Bone marrow (tissue), 2 donors: ENCODE measurements around the gene KRTAP4-9.
"Not testable (repeated sequence)": the region's sequence is repeated elsewhere in the genome, so short reads cannot be mapped to it uniquely, and the experiment has no call there.

ENCODE experiments used
- DNase-seq, 2 donors: peaks; one replicate each; lab custom pipeline; 2025; lab: John Stamatoyannopoulos, UW

Gene KRTAP4-9

GRCh38 chr17:41105347-41105746, at the start of gene KRTAP4-9:
KRTAP4-9 (plus strand) TSS chr17:41105389; CDS start chr17:41105389, 0 bp downstream.
- DNase-seq = not testable (repeated sequence)

- DNase-seq = no peak
These were observed 47.6 kb upstream of the KRTAP4-9 start for GRCh38 chr17:41057547-41057946.

GRCh38 chr17:41058741-41059140, 46.4 kb upstream of the KRTAP4-9 start:
- DNase-seq = no peak

- not testable (repeated sequence) for DNase-seq
These were observed 45.7 kb upstream of the KRTAP4-9 start for GRCh38 chr17:41059276-41060051.

GRCh38 chr17:41060052-41060604, 45.1 kb upstream of the KRTAP4-9 start, which contains the start of gene KRTAP2-3:
KRTAP2-3 (minus strand) TSS chr17:41060114; CDS start chr17:41060050, 64 bp downstream.
- DNase-seq = no peak

GRCh38 chr17:41061964-41062363, 43.2 kb upstream of the KRTAP4-9 start:
- no peak for DNase-seq

GRCh38 chr17:41063449-41063848, 41.7 kb upstream of the KRTAP4-9 start:
- no peak for DNase-seq

- DNase-seq = no peak
These were observed 40.9 kb upstream of the KRTAP4-9 start for GRCh38 chr17:41064301-41064700.

- not testable (repeated sequence) for DNase-seq
These were observed 40.0 kb upstream of the KRTAP4-9 start for GRCh38 chr17:41065016-41065689.

GRCh38 chr17:41065829-41066624, 39.2 kb upstream of the KRTAP4-9 start, which contains the start of gene KRTAP2-4:
KRTAP2-4 (minus strand) TSS chr17:41065879; CDS start chr17:41065845, 34 bp downstream.
- no peak for DNase-seq

- DNase-seq = no peak
These were observed 37.9 kb upstream of the KRTAP4-9 start for GRCh38 chr17:41067281-41067680.

- DNase-seq = no peak
These were observed 36.2 kb upstream of the KRTAP4-9 start for GRCh38 chr17:41069031-41069430.

- DNase-seq = no peak
These were observed 33.4 kb upstream of the KRTAP4-9 start for GRCh38 chr17:41071606-41072360.

- no peak for DNase-seq
These were observed 31.5 kb upstream of the KRTAP4-9 start for GRCh38 chr17:41073676-41074075.

- DNase-seq = no peak
These were observed 28.4 kb upstream of the KRTAP4-9 start for GRCh38 chr17:41076788-41077187.

- DNase-seq = no peak
These were observed 22.6 kb upstream of the KRTAP4-9 start for GRCh38 chr17:41082626-41083025.

GRCh38 chr17:41083427-41083826, 21.8 kb upstream of the KRTAP4-9 start:
- DNase-seq = not testable (repeated sequence)

- not testable (repeated sequence) for DNase-seq
These were observed 20.9 kb upstream of the KRTAP4-9 start, which contains the start of gene KRTAP4-7 for GRCh38 chr17:41084100-41084856. KRTAP4-7 (plus strand) TSS chr17:41084150; CDS start chr17:41084207, 57 bp downstream.

GRCh38 chr17:41088760-41089352, 16.3 kb upstream of the KRTAP4-9 start:
- not testable (repeated sequence) for DNase-seq

GRCh38 chr17:41096055-41096454, 9.1 kb upstream of the KRTAP4-9 start:
- DNase-seq = no peak
